DMS 273 (cell line): ENCODE data around the gene CASR.

ENCODE experiments used
- DNase-seq: peaks from one replicate; lab custom pipeline; 2025; ENCODE audit not compliant: unreplicated experiment; lab: John Stamatoyannopoulos, UW

CASR gene

DNA sequence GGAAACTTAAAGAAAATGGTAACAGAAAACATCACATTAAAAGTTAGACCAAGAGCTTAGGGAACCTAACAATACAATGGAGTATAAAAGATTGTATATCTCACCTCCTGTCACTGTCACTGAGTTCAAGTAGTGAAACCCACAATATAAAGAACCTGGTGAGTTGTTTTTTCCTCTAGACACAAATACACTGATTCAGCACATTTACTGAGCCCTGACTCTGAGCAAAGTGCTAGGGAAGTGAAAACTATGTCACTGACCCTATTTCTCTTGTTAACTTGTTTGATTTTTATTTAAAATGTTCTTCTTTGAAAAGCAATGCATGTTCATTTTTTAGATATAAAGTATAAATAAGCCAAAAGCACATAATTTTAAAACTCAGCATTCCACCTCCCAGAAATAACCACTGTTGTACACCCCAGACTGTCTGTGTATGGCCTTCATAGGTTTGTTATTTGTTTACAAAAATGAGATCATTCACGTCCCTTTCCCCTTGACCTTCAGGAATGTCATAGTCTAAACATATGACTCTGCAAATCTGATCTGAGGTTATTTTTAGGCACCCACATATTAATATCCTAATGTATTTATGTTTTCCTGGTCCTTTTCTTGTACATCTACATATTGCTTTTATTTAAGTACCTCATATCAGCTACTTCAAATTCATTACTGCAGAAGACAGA lies 72.4 kb downstream of the CASR start:
- no peak for DNase-seq

- no peak for DNase-seq
Measured at GRCh38 chr3:122257644-122258364, 74.3 kb downstream of the CASR start.

DNA sequence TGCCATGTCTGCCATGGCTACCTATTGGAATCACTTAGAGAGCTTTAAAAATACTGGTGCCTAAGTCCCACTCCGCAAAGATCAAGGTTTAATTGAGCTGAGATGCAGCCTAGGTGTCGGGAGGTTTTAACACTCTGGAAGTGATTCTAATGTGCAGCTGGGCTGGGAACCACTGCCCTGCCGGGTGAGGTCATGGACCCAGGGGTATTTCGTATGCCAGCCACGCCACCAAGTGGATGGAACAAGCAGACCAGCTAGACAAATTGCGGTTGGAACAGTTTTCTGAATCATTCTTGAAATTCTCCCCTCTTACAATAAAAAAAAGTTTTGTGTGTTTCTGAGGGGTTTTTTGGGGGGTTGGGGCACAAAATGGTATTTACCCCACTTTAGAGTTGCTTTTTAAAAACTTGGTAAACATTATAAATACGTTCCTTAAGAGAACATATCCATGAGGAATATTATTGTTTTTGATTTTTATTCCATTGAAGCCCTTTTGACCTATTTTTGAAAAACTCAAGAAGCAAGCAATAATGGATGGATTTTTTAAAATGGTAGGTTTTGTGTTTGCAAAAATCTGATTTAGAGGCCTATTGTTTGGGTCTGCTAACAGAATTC lies 75.4 kb downstream of the CASR start:
- peak; percentile 90 for DNase-seq

DNA sequence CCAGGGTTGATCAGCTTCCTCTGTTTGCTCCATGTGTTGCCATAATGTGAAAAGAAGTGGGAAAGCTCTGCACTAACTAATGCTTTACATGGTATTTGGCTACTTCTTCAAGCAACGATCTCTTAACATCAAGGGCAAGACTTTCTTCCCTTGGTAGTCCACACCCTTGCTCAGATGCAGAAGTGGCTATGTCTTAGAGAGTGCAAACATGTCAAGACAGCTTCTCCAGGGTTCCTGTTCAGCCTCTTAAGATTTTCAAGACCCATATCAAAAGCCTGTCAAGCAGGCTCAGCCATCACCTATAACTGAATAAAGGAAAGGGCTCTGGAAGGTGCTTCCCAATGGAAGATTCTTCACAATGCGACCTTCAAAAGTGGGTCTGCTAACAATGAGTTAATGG lies 76.7 kb downstream of the CASR start:
- DNase-seq: no peak

- DNase-seq: no peak
Measured at GRCh38 chr3:122263058-122263457, 79.6 kb downstream of the CASR start.

GRCh38 chr3:122263974-122264588 lies 80.6 kb downstream of the CASR start:
- DNase-seq: no peak

DNA sequence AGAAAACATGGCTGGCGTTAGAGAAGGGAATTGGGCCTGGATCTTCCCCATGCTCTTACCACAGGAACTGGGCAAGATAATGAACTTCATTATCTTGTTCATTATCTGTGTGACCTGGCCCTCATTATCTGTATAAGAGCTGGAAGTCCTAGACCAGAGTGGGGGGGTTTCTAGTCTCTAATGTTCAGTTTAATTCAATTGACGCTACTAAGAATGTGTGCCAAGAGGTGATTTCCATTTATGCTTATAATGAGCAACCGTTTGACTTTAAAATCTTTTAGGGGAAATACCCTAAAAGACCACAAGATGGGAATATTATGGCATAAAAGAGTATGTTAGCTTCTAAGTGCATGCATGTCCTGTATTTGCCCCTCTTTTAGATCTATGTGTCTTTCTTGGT lies 82.5 kb downstream of the CASR start:
- DNase-seq: no peak

DNA sequence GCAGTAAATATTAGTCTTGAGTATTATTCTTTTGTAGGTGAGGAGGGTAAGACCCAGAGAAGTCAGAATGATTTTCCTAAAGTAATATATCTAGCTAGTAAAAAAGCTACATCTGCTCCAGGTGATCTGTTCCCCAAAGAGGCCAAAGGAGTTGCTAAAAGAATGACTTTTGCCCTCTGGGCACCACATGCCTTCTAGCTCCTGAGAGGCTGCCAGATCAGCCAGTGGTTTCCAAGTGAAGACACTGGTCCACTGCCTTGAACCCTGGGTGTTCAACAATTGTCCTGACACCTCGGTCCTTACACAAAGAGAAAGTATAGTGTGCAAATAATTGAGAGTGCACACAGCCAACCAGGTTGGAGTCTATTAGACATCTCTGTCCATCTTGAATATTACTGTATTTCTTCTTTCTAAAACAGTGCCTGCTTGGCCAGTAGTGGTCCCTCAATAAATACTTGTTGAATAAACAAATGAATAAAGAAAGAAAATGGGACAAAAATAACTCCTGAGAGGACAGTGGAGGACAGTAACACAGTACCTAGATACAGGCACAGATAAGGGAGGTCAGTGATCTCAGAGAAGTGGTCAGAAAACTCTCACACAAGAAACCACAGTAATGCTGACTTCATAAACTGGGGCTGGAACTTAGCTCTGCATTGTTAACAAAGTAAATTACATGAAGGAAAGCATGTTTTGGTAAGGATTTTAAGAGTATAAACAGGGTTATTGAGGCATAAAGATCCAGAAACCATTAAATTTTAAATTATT lies 85.0 kb downstream of the CASR start:
- no peak for DNase-seq

GRCh38 chr3:122269045-122269444 lies 85.6 kb downstream of the CASR start:
- DNase-seq: no peak

DNA sequence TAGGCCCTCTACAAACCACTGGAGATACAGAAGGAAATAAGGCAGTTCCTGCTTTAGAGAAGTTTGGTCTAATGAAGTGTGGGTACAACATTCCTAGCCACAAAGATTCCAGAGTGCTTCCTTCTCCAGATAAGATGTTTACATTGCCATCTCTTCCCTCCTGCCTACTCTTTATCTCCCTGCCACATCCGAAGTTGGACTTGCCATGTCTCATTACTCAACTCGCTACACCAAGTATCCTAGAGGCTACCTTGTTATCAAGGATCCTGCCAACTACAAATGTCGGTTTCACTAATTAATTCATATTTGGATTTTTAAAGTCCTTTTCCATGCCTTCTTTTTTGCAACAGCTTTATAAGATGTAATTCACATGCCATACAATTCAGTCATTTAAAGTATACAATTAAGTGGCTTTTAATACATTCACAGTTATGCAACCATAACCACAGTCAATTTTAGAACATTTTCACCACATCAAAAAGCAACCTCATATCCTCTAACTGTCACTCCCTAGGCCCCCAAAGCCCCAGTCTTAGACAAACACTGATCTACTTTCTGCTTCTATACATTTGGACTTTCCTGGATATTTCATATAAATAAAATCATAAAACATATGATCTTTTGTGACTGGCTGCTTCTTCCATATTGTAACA lies 87.9 kb downstream of the CASR start:
- DNase-seq: no peak

- no peak for DNase-seq
Measured at GRCh38 chr3:122272879-122273278, 89.4 kb downstream of the CASR start.

DNA sequence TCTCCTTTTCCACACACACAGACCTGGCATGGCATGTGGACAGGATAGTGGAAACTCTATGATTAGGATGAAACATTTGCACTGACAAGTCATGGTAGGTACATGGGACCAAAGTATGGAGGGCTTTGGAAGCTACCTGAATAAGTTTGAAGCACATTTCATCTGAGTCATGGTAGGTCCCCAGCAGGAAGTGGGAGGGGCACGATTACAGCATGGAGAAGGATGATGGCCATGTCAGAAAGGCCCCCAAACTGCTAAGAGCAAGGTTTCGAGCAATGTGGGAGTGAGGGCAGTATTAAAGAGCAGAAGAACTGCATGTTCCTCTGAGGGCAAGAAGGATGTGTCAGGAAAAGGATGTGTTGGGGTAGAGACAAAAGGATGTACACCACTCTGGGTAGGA lies 90.0 kb downstream of the CASR start:
- DNase-seq: no peak

- DNase-seq: no peak
Measured at GRCh38 chr3:122281891-122282290, 98.4 kb downstream of the CASR start.

DNA sequence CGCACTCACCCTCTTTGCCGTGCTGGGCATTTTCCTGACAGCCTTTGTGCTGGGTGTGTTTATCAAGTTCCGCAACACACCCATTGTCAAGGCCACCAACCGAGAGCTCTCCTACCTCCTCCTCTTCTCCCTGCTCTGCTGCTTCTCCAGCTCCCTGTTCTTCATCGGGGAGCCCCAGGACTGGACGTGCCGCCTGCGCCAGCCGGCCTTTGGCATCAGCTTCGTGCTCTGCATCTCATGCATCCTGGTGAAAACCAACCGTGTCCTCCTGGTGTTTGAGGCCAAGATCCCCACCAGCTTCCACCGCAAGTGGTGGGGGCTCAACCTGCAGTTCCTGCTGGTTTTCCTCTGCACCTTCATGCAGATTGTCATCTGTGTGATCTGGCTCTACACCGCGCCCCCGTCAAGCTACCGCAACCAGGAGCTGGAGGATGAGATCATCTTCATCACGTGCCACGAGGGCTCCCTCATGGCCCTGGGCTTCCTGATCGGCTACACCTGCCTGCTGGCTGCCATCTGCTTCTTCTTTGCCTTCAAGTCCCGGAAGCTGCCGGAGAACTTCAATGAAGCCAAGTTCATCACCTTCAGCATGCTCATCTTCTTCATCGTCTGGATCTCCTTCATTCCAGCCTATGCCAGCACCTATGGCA lies 100.5 kb downstream of the CASR start:
- DNase-seq: peak; percentile 22

DNA sequence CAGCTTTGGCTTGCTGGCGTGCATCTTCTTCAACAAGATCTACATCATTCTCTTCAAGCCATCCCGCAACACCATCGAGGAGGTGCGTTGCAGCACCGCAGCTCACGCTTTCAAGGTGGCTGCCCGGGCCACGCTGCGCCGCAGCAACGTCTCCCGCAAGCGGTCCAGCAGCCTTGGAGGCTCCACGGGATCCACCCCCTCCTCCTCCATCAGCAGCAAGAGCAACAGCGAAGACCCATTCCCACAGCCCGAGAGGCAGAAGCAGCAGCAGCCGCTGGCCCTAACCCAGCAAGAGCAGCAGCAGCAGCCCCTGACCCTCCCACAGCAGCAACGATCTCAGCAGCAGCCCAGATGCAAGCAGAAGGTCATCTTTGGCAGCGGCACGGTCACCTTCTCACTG lies 101.0 kb downstream of the CASR start:
- no peak for DNase-seq

DNA sequence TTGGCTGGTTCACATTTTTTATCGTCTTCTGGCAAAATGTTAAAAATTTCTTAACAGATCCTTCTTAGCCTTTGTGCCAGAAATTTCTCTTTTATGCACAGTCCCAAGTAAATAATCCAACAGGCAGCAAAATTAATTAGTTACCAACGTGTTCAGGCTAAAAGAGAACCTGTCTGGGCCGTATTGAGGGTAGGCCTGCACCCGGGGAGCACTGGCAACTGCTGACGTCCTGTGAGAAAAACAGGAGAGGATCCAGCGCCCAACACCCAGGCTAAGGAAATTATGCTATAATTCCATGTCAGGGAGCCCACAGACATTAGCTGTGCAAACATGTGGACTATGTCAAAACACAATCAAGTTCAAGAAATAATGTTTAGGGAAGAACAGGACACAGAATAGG lies 110.9 kb downstream of the CASR start:
- DNase-seq: no peak

DNA sequence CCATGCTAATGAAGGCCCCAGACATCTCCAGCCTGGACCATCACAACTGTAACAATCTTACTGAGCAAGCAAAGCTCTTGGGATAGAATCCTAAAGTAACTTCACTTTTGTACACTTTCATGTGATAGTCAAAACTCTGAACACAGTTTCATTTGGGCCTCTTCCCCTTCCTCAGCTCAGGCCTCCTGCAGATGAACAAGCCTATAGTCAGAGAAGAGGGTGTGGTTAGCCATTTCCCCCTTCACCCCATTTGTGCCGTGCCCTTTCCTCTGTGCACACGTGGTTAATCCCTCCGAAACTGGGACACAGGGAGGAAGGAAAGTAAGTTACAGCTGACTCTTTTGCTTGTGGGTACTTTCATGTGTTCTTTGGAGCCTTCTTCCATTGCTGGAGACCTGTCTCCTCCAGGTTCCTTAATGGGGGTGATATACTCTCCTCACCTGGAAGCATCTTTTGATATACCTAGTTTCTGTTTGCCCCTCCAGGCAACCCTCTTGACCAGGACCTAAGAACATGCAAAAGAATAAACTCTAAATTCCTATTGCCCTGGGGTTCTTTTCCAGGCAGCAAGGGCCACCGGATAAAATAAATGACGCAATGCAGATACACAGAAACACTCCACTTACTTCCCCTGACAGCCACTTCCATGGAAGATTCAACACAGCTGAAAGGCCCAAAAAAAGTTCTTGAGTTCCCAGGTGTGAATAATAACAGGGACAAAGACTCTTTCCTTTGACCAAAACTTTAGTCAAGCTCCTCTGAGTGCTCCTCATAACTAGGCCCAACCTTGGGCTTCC lies 112.0 kb downstream of the CASR start:
- no peak for DNase-seq

DNA sequence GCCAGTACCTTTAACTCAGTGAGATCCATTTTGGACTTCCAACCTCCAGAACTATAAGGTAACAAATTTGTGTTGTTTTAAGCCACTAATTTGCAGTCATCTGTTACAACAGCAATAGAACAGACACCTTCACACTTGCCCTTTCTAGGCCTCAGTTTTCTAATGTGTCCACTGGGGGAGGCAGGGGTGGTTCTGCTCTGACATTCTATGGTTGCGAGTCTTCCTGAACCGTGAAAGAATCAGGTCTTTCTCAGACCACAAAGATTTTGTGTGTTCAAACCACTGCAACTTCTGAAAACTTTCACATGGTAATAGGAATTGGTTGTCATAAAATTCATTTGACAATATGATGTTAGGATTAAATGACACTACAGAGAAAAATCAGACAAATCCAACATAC lies 114.8 kb downstream of the CASR start:
- DNase-seq: no peak

DNA sequence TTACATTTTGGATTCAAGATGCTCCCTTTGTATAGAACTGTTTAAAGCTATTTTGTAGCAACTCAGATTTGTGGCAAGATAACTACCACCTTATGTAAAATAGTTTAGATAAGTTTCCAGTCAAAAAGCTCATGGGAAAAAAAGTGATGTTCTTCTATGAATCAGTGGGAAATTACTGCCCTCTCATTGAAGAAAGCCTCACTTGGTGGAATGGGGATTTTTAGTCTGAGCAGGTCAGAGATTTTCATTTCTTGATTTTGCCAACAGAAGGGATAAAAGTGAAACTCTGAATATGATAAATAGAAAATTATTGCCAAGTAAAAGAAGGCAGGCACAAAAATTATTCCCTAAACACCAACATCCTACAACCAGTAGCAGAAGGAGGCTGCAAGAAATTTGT lies 115.7 kb downstream of the CASR start:
- DNase-seq: no peak
